Left colon (tissue), 2 donors: ENCODE data around the gene CUL4B. TPM values are rescaled to one million over a fixed set of nuclear protein-coding genes. Genes with fewer than 3 reads are reported as not detected.
A peak's percentile ranks its signal among the peaks of the same experiment; 100 is the strongest.
"Not testable (repeated sequence)": the region's sequence is repeated elsewhere in the genome, so short reads cannot be mapped to it uniquely, and the experiment has no call there.

Source experiments
- ATAC-seq: fragments of 200-7000 bp; cut with Tn5 transposase; one replicate; pipeline ENCODE4 v1.9.1; 2020; ENCODE audit warnings: mild to moderate bottlenecking, moderate library complexity
- DNase-seq, 2 donors: peaks; one replicate each; pipeline ENCODE4 v3.0.0-alpha.2; 2020
- intact Hi-C, 2 donors: fragments of 100-400 bp; cut with DNase I in 1 of 2; cut with micrococcal nuclease in 1 of 2; formaldehyde crosslinking; loops; one replicate each; pipeline versions ENCODE4 v1.11.2 to v1.14.0; 2022; cut with DNase I, micrococcal nuclease
- total RNA-seq, 2 donors: library from RNA; stranded (reverse); fragmentation: NEBNext Ultra II Directional; extraction: Animal tissue kit (Norgen Biotek cat#: 25700); gene quantifications; one replicate each; pipeline ENCODE4 v1.2.1, GENCODE V29; 2021
- donor health status: DM: no; HTN: no; CAD: no.
- donor health status: DM: yes; HTN: yes; CAD: no.

CUL4B gene
- total RNA-seq, 2 donors from 2014 or later = 26.0 to 33.8 TPM

GRCh38 chrX:120549483-120550452 lies 11.0 kb downstream of the CUL4B start:
- ATAC-seq (no peak), DNase-seq (no peak)
- intact Hi-C loops = no loop called here

- DNase-seq (no peak), ATAC-seq (no peak)
- intact Hi-C loops = no loop called here
These were observed 24.7 kb downstream of the CUL4B start for GRCh38 chrX:120536061-120536460.

- no peak for ATAC-seq
- intact Hi-C loops = no loop called here
- DNase-seq = no peak
These were observed 26.2 kb downstream of the CUL4B start for GRCh38 chrX:120534413-120535205.

GRCh38 chrX:120522820-120523219 lies 37.9 kb downstream of the CUL4B start:
- intact Hi-C loops = no loop called here
- no peak for ATAC-seq
- no peak for DNase-seq

GRCh38 chrX:120517936-120518335 lies 42.8 kb downstream of the CUL4B start:
- ATAC-seq = no peak
- intact Hi-C loops = no loop called here
- no peak for DNase-seq

GRCh38 chrX:120514236-120514635 lies 46.5 kb downstream of the CUL4B start:
- ATAC-seq = peak; percentile 67
- DNase-seq = no peak
- intact Hi-C loops = no loop called here

- peak; percentile 88 for ATAC-seq
- intact Hi-C loops = no loop called here
- DNase-seq = no peak
These were observed 48.1 kb downstream of the CUL4B start for GRCh38 chrX:120512627-120513026.

- DNase-seq (no peak), ATAC-seq (peak; percentile 30)
- intact Hi-C loops = no loop called here
These were observed 48.5 kb downstream of the CUL4B start for GRCh38 chrX:120512222-120512621.

GRCh38 chrX:120504569-120504968 lies 56.2 kb downstream of the CUL4B start:
- intact Hi-C loops = loop anchor here in 1 of 2 donors (10.0 kb wide), 1 partner anchor 160 kb away; no protein-coding TSS in a partner anchor
- DNase-seq (no peak), ATAC-seq (no peak)

- intact Hi-C loops = loop anchor here in 1 of 2 donors (10.0 kb wide), 1 partner anchor 165 kb away; no protein-coding TSS in a partner anchor
- DNase-seq (no peak), ATAC-seq (no peak)
These were observed 61.3 kb downstream of the CUL4B start for GRCh38 chrX:120499301-120500072.

GRCh38 chrX:120490119-120490518 lies 70.6 kb downstream of the CUL4B start:
- ATAC-seq, intact Hi-C loops, DNase-seq: not testable (repeated sequence)

GRCh38 chrX:120486786-120487185 lies 74.0 kb downstream of the CUL4B start:
- intact Hi-C loops = no loop called here
- DNase-seq (no peak), ATAC-seq (no peak)

GRCh38 chrX:120485638-120486520 lies 74.9 kb downstream of the CUL4B start:
- intact Hi-C loops = no loop called here
- ATAC-seq = peak; percentile 89
- peak; percentile 62 to 63 for DNase-seq

GRCh38 chrX:120485315-120485637 lies 75.5 kb downstream of the CUL4B start:
- DNase-seq (no peak), ATAC-seq (no peak)
- intact Hi-C loops = no loop called here

GRCh38 chrX:120477453-120477852 lies 83.3 kb downstream of the CUL4B start:
- DNase-seq (no peak), ATAC-seq (no peak)
- intact Hi-C loops = no loop called here

- no peak for ATAC-seq
- intact Hi-C loops = no loop called here
- DNase-seq = no peak
These were observed 84.0 kb downstream of the CUL4B start for GRCh38 chrX:120476714-120477113.

GRCh38 chrX:120475447-120475846 lies 85.3 kb downstream of the CUL4B start:
- intact Hi-C loops, ATAC-seq, DNase-seq: not testable (repeated sequence)
